Lower leg skin (tissue), 4 donors: ENCODE results near the gene CREBBP. TPM values are rescaled to one million over a fixed set of nuclear protein-coding genes. Genes with fewer than 3 reads are reported as not detected.

Experiments
- DNase-seq, 2 donors: peaks; one replicate each; pipeline ENCODE4 v3.0.0-alpha.2; 2019; ENCODE audit warnings: low spot score in 2 of 2
- H3K4me3 ChIP-seq: fragments of 200-600 bp; sonication (generic); 2 replicates; pipeline ENCODE4 v1.5.1; 2017; ENCODE audit warnings: mild to moderate bottlenecking, low read depth; ENCODE audit not compliant: poor library complexity, severe bottlenecking
- CTCF ChIP-seq, 3 donors: fragments of 450-650 bp; IDR thresholded peaks; one replicate each; pipeline ENCODE4 v1.5.1; 2016; ENCODE audit warnings: antibody characterized with exemption in 3 of 3, mild to moderate bottlenecking in 3 of 3, moderate library complexity in 2 of 3
- POLR2A ChIP-seq, 2 donors: fragments of 450-650 bp; IDR thresholded peaks; one replicate each; pipeline ENCODE4 v1.6.1; 2016 to 2017; ENCODE audit warnings: antibody characterized with exemption in 2 of 2, mild to moderate bottlenecking in 1 of 2, moderate library complexity in 1 of 2
- WGBS, 2 donors: methylation state at CpG; one replicate each; pipeline ENCODE4 v1.1.5; 2018; 5-methylcytosine and 5-hydroxymethylcytosine counted together
- intact Hi-C: fragments of 100-400 bp; cut with DNase I; formaldehyde crosslinking; loops from one replicate; pipeline ENCODE4 v1.15.0; 2023; ENCODE audit warnings: low total_unique reads
- total RNA-seq, 4 donors: library from RNA; depleted of rRNA; stranded (reverse); fragments of >200 nt; gene quantifications; one replicate each; pipeline ENCODE4 v1.1.0, GENCODE V29; 2016

CREBBP gene
- total RNA-seq, 4 donors from 2014 or later = 45.5 to 152 (median 65.7) TPM

DNA sequence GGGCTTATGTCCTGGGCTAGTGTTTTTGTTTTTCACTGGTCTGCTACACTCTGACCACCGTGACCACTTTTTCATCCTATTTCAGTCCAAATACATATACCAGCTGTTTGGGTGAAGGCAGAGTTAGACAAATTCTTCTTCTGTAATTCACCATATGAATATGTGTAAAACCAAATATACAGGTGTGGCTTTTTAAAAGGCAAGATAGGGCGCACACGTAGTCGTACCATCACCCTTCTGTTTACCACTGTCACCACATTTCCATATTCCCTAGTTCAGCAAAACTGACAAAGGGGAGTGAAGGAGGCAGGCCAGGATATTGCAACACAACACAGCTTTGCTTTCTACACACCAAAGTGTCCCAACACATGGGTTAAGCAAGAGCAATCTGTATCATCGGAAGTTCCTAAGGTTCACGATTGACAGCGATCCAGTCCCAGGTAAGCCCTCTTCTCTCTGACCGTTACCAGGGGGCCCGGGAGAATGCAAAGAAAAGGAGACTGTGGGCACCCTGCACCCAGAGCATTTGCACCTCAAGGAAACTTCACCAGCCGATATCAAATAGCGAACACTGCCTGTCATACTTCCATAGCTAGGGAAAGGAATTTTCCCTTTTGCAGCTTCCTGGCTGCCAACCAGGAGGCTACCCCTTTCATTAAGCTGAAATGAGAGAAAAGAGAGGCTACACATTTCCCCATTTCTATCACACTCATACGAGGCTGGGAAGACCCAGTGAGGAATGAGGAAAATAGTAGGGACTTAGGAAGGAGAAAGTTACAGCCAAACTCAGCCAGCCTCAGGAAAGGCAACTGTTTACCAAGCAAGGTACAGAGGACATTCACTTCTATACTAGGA is 23.1 kb downstream of the CREBBP start:
- no peak overlapping the region for H3K4me3 ChIP-seq

GRCh38 chr16:3856367-3857141 is 24.0 kb downstream of the CREBBP start:
- TF ChIP-seq POLR2A (IDR thresholded peaks at IDR 0.05) (no peak), CTCF (IDR thresholded peaks at IDR 0.05) (no peak)
- intact Hi-C loops = no loop called here
- WGBS, 2 donors = 79 to 87% methylated on average over 6 of the region's 6 CpGs
- H3K4me3 ChIP-seq = no peak overlapping the region
- no peak for DNase-seq

More for the DNA sequence above, 23.1 kb downstream of the CREBBP start:
- TF ChIP-seq CTCF (IDR thresholded peaks at IDR 0.05) (no peak), POLR2A (IDR thresholded peaks at IDR 0.05) (no peak)
- peak in 1 of 2 donors; percentile 75 for DNase-seq
- intact Hi-C loops = no loop called here
- WGBS, 2 donors = 43 to 47% methylated on average over 12 of the region's 12 CpGs

DNA sequence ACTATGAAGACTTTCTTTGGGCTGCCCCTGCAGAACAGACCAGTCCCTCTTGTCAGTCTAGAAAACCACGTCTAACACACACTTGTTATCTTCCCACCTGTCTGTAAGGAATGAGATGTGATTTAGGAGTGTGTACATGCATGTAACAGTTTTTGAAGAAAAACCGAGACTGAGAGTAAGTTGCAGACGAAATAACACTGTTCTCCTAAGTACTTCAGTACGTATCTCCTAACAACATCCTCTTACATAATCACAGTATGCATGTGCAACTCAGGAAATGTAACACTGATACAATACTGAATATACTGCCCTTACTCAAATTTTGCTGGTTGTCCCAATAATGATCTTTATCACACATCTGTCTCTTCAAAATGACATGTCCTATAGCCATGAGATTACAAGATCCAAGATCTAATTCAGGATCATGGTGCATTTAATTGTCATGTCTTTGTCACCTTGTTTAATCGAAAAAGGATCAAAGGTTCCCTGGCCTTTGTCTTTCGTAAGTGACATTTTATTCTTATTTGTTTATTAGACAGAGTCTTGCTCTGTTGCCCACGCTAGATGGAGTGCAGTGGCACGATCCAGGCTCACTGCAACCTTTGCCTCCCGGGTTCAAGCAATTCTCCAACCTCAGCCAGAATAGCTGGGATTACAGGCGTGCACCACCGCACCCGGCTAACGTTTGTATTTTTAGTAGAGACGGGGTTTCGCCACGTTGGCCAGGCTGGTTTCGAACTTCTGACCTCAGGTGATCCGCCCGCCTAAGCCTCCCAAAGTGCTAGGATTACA is 25.6 kb downstream of the CREBBP start:
- 77 to 80% methylated on average over 19 of the region's 19 CpGs for WGBS, 2 donors
- no peak overlapping the region for H3K4me3 ChIP-seq
- intact Hi-C loops = no loop called here
- DNase-seq = no peak
- TF ChIP-seq CTCF (IDR thresholded peaks at IDR 0.05) (no peak), POLR2A (IDR thresholded peaks at IDR 0.05) (no peak)

GRCh38 chr16:3850544-3850899 is 30.0 kb downstream of the CREBBP start:
- WGBS, 2 donors = 87 to 91% methylated on average over 10 of the region's 10 CpGs
- TF ChIP-seq CTCF (IDR thresholded peaks at IDR 0.05) = no peak
- no peak for TF ChIP-seq POLR2A (IDR thresholded peaks at IDR 0.05)
- intact Hi-C loops = no loop called here
- no peak for DNase-seq
- H3K4me3 ChIP-seq = no peak overlapping the region

DNA sequence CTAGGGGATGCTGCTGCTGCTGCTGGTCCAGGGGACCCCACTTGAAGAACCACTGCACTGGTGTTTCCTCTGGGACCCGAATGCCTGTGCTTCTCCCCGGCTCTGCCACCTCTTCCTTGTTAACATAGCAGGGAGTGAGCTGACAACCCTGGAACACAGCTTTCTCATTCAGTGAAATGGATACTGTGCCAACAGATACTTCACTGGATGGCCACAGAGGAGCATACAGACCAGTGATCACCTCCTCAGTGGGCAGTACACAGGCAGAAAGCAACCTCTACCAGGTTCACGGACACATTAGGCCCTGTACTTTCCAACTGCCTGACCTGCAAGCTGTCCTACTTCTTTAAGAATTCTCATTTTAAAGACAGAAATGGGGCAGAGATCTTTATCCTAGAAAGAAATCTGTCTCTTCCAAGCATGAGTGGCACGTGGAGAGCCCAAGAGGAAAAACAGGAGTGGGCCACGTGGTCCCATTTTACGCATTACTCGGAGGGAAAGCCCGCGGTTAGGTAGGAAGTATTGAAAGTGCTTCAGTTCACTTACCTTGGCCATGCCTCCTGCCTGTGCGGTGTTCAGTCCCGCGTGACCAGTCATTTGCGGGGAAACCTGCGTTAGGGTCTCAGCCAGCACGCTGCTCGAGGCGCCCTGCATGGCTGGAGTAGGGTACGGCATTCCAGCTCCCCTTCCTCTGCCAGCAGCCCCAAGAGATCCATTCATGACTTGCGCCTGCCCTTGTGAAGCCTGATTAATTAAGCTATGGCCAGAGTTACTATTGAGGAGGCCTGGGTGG is 30.6 kb downstream of the CREBBP start:
- H3K4me3 ChIP-seq = no peak overlapping the region
- TF ChIP-seq POLR2A (IDR thresholded peaks at IDR 0.05) = no peak
- WGBS, 2 donors = 93 to 96% methylated on average over 19 of the region's 19 CpGs
- DNase-seq = no peak
- intact Hi-C loops = no loop called here
